ENCODE data around the gene FGD5.
"Not testable (repeated sequence)": the region's sequence is repeated elsewhere in the genome, so short reads cannot be mapped to it uniquely, and the experiment has no call there.

Gene FGD5

GRCh38 chr3:14880447-14881106 lies 61.8 kb downstream of the FGD5 start:
- no peak for DNase-seq

- no peak for DNase-seq
Measured at GRCh38 chr3:14883226-14883625, 64.5 kb downstream of the FGD5 start.

- DNase-seq, result no peak
Measured at GRCh38 chr3:14884665-14885064, 65.9 kb downstream of the FGD5 start.

GRCh38 chr3:14885307-14885706 lies 66.5 kb downstream of the FGD5 start:
- no peak for DNase-seq

GRCh38 chr3:14886101-14886500 lies 67.3 kb downstream of the FGD5 start:
- DNase-seq, result no peak

GRCh38 chr3:14889205-14889604 lies 70.4 kb downstream of the FGD5 start:
- no peak for DNase-seq

- no peak for DNase-seq
Measured at GRCh38 chr3:14889943-14890342, 71.2 kb downstream of the FGD5 start.

- DNase-seq, result no peak
Measured at GRCh38 chr3:14890476-14890875, 71.7 kb downstream of the FGD5 start.

GRCh38 chr3:14891135-14892132 lies 72.7 kb downstream of the FGD5 start:
- no peak for DNase-seq

- no peak for DNase-seq
Measured at GRCh38 chr3:14892226-14892625, 73.5 kb downstream of the FGD5 start.

GRCh38 chr3:14894085-14894484 lies 75.3 kb downstream of the FGD5 start:
- no peak for DNase-seq

GRCh38 chr3:14897266-14897665 lies 78.5 kb downstream of the FGD5 start:
- no peak for DNase-seq

GRCh38 chr3:14898929-14899328 lies 80.2 kb downstream of the FGD5 start:
- DNase-seq, result no peak

- DNase-seq, result no peak
Measured at GRCh38 chr3:14899993-14900618, 81.3 kb downstream of the FGD5 start.

GRCh38 chr3:14900881-14901873 lies 82.4 kb downstream of the FGD5 start:
- no peak for DNase-seq

- no peak for DNase-seq
Measured at GRCh38 chr3:14902719-14903118, 84.0 kb downstream of the FGD5 start.

GRCh38 chr3:14903501-14903900 lies 84.7 kb downstream of the FGD5 start:
- DNase-seq, result not testable (repeated sequence)

- DNase-seq, result no peak
Measured at GRCh38 chr3:14905055-14905657, 86.4 kb downstream of the FGD5 start.

GRCh38 chr3:14906355-14906971 lies 87.7 kb downstream of the FGD5 start:
- no peak for DNase-seq

- no peak for DNase-seq
Measured at GRCh38 chr3:14907043-14907966, 88.5 kb downstream of the FGD5 start.

Data from DMS79 treated with DMSO at 0.1 percent for 48 hours (cell line).